AG04449 (cell line): ENCODE measurements around the gene KLF7.

Experiments
- CTCF ChIA-PET: fragments of 350-600 bp; formaldehyde crosslinking; extraction: SDS; loops from one replicate; lab custom pipeline; 2021; ENCODE audit warnings: antibody characterized with exemption; lab: Yijun Ruan, JAX
- POLR2A ChIA-PET: fragments of 400-600, 350-600 bp; formaldehyde crosslinking; extraction: SDS; loops from one replicate; lab custom pipeline; 2020; ENCODE audit warnings: antibody characterized with exemption, inconsistent platforms; lab: Yijun Ruan, JAX
- DNase-seq: peaks from one replicate; pipeline ENCODE4 v3.0.0-alpha.2; 2010; ENCODE audit warnings: low read depth, low spot score
- H3K4me3 ChIP-seq: 2 replicates; pipeline ENCODE4 v1.5.1; 2011; ENCODE audit warnings: low read depth, mild to moderate bottlenecking, control low read depth, low read length
- TF ChIP-seq, protein P1 (sequence below): IDR thresholded peaks from one replicate; pipeline ENCODE4 v1.5.1; 2011; ENCODE audit warnings: mild to moderate bottlenecking, moderate library complexity, low read length, control low read depth, inconsistent platforms; ENCODE audit not compliant: insufficient read depth; ENCODE audit errors: missing control alignments

The KLF7 gene

DNA sequence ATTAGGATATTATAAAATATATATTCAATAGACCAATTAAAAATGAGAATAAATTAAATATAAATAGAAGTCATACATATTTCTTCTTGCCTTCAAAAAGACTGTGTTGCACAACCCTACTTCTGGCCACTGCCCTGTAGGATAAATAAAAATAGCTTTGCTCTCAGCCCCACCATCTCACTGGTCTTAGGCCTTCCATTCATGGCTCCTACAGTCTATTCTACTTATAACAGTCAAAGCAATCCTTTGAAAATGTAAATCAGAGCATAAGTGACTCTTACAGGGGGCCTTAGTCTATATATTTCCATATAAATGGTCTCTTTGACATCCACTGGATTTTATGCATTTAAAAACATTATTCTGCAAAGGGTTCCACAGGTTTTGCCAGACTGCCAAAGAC is 72.9 kb downstream of the KLF7 start:
- TF ChIP-seq, protein P1, sequence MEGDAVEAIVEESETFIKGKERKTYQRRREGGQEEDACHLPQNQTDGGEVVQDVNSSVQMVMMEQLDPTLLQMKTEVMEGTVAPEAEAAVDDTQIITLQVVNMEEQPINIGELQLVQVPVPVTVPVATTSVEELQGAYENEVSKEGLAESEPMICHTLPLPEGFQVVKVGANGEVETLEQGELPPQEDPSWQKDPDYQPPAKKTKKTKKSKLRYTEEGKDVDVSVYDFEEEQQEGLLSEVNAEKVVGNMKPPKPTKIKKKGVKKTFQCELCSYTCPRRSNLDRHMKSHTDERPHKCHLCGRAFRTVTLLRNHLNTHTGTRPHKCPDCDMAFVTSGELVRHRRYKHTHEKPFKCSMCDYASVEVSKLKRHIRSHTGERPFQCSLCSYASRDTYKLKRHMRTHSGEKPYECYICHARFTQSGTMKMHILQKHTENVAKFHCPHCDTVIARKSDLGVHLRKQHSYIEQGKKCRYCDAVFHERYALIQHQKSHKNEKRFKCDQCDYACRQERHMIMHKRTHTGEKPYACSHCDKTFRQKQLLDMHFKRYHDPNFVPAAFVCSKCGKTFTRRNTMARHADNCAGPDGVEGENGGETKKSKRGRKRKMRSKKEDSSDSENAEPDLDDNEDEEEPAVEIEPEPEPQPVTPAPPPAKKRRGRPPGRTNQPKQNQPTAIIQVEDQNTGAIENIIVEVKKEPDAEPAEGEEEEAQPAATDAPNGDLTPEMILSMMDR: no peak
- no peak for DNase-seq
- CTCF ChIA-PET: interaction anchor here (1.0 kb wide), 1 partner anchor 380 kb away, joined by 3 read pairs; no protein-coding TSS in a partner anchor
- POLR2A ChIA-PET: no interaction called here
- H3K4me3 ChIP-seq: no peak overlapping the region

DNA sequence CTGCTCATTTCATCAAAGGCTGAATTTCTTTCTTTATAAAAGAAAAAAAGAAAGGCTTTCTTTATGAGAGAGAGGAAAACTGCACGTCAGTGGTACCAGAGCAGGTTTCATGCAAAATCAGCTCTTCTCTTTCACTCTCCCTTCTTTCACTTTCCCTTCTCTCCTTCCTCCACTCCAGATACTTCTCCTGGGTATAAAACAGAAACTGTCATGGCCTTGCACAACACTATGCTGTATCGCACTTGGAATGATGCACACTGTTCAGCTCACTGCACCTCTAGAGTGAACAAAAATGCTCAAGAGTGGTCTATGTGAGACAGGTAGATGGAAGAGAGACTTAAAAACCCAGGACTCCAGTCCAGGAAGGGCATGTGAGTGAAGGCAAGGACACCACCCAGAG is 73.8 kb downstream of the KLF7 start:
- POLR2A ChIA-PET: no interaction called here
- CTCF ChIA-PET: interaction anchor here (1.0 kb wide), 1 partner anchor 381 kb away, joined by 3 read pairs; no protein-coding TSS in a partner anchor
- TF ChIP-seq, protein P1: no peak
- DNase-seq: no peak
- H3K4me3 ChIP-seq: no peak overlapping the region

DNA sequence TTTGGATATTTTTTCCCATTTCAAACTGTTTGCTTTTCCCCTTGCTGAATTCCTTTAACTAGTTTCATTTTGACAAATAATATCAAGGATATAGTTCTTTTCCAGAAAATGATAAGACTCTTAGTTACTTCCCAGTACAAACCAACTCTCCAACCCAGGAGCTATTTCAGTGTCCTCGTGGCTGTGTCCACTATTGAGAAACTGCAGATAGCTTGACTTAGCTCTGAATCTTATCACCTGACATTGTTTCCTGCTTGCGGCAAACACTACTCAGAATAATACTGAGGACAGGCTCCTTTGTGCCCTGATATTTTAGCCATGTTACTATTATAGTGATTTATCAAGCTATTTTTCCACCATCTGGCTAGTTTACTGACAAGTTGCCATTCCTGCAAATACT is 74.6 kb downstream of the KLF7 start:
- CTCF ChIA-PET: no interaction called here
- no peak overlapping the region for H3K4me3 ChIP-seq
- DNase-seq: no peak
- POLR2A ChIA-PET: no interaction called here
- TF ChIP-seq, protein P1: no peak

DNA sequence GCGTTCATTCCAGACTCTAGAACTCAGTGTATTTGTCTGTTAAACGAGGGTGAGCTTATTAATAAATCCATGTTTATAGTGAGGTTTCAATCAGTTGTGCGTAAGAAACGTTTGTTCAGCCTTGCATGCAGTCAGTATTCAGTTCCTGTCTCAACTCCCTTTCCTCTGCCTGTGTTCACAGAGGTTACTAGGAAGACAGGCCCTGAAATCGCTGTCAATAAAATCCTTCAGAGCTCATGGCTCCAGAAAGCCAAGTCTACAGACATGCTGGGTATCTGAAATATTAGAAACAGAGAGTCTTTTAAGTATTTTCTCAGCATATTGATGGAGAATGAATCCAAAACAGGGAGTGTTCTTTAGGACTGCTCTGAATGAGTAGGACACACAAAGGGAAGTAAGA is 75.4 kb downstream of the KLF7 start:
- TF ChIP-seq, protein P1: no peak
- no peak overlapping the region for H3K4me3 ChIP-seq
- POLR2A ChIA-PET: no interaction called here
- DNase-seq: no peak
- CTCF ChIA-PET: interaction anchor here (0.6 to 1.7 kb wide), 4 partner anchors 10 to 679 kb away, joined by 3 to 4 read pairs (median 4); no protein-coding TSS in a partner anchor

DNA sequence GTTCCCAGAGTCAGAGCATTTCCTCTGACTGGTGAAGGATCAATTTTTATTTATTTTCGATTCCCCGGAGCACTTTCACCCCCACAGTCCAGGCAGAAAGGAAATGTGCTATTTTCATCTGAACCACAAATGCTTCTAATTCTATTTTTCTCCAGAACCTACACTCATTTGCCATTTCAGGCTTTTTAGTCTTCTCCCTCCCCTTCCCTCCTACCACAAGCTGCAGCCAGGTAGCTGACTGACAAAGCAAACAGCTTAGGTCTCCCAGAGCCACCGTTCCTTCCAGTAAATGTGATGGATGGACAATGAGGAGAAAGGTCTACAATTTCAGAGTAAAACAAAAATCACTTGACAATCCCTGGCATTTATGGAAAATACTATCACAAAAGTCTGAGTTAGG is 76.9 kb downstream of the KLF7 start:
- TF ChIP-seq, protein P1: no peak
- no peak for DNase-seq
- H3K4me3 ChIP-seq: no peak overlapping the region
- ChIA-PET CTCF (interaction anchor here (1.0 to 1.7 kb wide), 2 partner anchors 107 to 289 kb away, joined by 4 read pairs; no protein-coding TSS in a partner anchor), POLR2A (no interaction called here)

DNA sequence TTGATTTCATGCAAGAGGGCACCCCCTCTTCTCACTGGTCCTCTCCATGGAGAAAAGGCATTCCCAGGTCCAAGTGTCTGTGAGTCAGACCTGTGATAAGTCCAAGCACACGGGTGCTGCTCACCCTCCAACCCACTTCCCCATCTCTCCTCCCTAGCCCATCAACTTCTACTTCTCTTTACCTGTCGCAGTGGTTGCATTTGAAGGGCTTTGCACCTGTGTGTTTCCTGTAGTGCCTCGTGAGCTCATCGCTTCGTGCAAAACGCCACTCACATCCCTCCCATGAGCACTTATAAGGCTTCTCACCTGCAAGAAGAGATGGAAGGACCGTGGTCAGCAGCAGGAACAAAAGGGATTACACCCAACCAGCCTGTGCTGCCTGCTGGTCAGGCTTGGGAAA is 77.5 kb downstream of the KLF7 start:
- CTCF ChIA-PET: no interaction called here
- DNase-seq: no peak
- POLR2A ChIA-PET: no interaction called here

More for the DNA sequence above, 77.5 kb downstream of the KLF7 start:
- TF ChIP-seq, protein P1: no peak
- H3K4me3 ChIP-seq: no peak overlapping the region
